HepG2 (cell line): Measurements from ENCODE around the gene PRSS27. TPM values are rescaled to one million over a fixed set of nuclear protein-coding genes. Genes with fewer than 3 reads are reported as not detected.

ENCODE experiments used
- ETV6 ChIP-seq: sonication (generic); formaldehyde crosslinking; conservative IDR thresholded peaks from 2 replicates; pipeline ENCODE4 v1.4.0; 2020; ENCODE audit warnings: missing genetic modification reagents
- KLF11 ChIP-seq: IDR thresholded peaks from 2 replicates; pipeline ENCODE4 v1.6.1; 2016; ENCODE audit warnings: missing compliant biosample characterization
- MAF1 ChIP-seq: sonication (generic); formaldehyde crosslinking; IDR thresholded peaks from 2 replicates; pipeline ENCODE4 v1.5.0; 2020; ENCODE audit warnings: missing genetic modification reagents, borderline replicate concordance
- MEIS1 ChIP-seq: sonication (generic); formaldehyde crosslinking; IDR thresholded peaks from 2 replicates; pipeline ENCODE4 v1.9.0; 2021; ENCODE audit warnings: mild to moderate bottlenecking, missing genetic modification reagents, moderate library complexity, borderline replicate concordance
- POGZ ChIP-seq: sonication (generic); formaldehyde crosslinking; IDR thresholded peaks from 2 replicates; pipeline ENCODE4 v1.4.0; 2020; ENCODE audit warnings: mild to moderate bottlenecking, missing genetic modification reagents
- RXRB ChIP-seq: IDR thresholded peaks from 2 replicates; pipeline ENCODE4 v1.6.1; 2016; ENCODE audit warnings: borderline replicate concordance, missing genetic modification reagents, missing compliant biosample characterization
- SKI ChIP-seq: fragments of 450-650 bp; IDR thresholded peaks from one replicate; pipeline ENCODE4 v1.6.1; 2018; ENCODE audit warnings: mild to moderate bottlenecking; ENCODE audit not compliant: partially characterized antibody
- ZBTB46 ChIP-seq: sonication (generic); formaldehyde crosslinking; IDR thresholded peaks from 2 replicates; pipeline ENCODE4 v1.4.0; 2020; ENCODE audit warnings: mild to moderate bottlenecking, missing genetic modification reagents, borderline replicate concordance
- ZFX ChIP-seq: sonication (generic); formaldehyde crosslinking; IDR thresholded peaks from 2 replicates; pipeline ENCODE4 v1.4.0; 2020; ENCODE audit warnings: mild to moderate bottlenecking, low read depth, missing genetic modification reagents, moderate library complexity
- ZGPAT ChIP-seq: IDR thresholded peaks from 2 replicates; pipeline ENCODE4 v1.6.1; 2016; ENCODE audit warnings: mild to moderate bottlenecking
- ZNF232 ChIP-seq: sonication (generic); formaldehyde crosslinking; IDR thresholded peaks from 2 replicates; pipeline ENCODE4 v1.4.0; 2020; ENCODE audit warnings: missing genetic modification reagents, borderline replicate concordance
- ZNF577 ChIP-seq: sonication (generic); formaldehyde crosslinking; IDR thresholded peaks from 2 replicates; pipeline ENCODE4 v1.4.0; 2020; ENCODE audit warnings: mild to moderate bottlenecking, low read depth, missing genetic modification reagents, borderline replicate concordance
- ZNF766 ChIP-seq: sonication (generic); formaldehyde crosslinking; IDR thresholded peaks from 2 replicates; pipeline ENCODE4 v1.5.0; 2020; ENCODE audit warnings: missing genetic modification reagents, borderline replicate concordance
- ZNF770 ChIP-seq: sonication (generic); formaldehyde crosslinking; IDR thresholded peaks from 2 replicates; pipeline ENCODE4 v1.5.0; 2020; ENCODE audit warnings: mild to moderate bottlenecking, missing genetic modification reagents
- polyA plus RNA-seq, 8 experiments: library from polyadenylated mRNA; depleted of rRNA in 3 of 8; stranded (reverse) in 7 of 8; unstranded in 1 of 8; fragments of >200 nt; fragmentation: Illumina TruSeq in 4 of 8; extraction: Trizol in 4 of 8; gene quantifications; 2 replicates each; pipeline versions ENCODE4 v1.2.1 to v1.2.3, GENCODE V29; 2011 to 2016; ENCODE audit warnings: low read depth in 4 of 8, missing spikeins in 1 of 8, mixed read lengths in 1 of 8; ENCODE audit not compliant: insufficient read depth in 1 of 8
- total RNA-seq, 5 experiments: library from RNA; depleted of rRNA; stranded (reverse); fragments of >200 nt; fragmentation: Illumina TruSeq; extraction: Trizol; gene quantifications; 2 replicates each; pipeline ENCODE4 v1.2.3, GENCODE V29; 2016; ENCODE audit warnings: low read depth in 1 of 5
- TF ChIP-seq, protein P1 (sequence below): IDR thresholded peaks from 2 replicates; pipeline ENCODE4 v1.4.0; 2020; ENCODE audit warnings: mild to moderate bottlenecking, missing genetic modification reagents

The PRSS27 gene
- total and polyA plus RNA-seq, 2 of the 13 experiments (the other 11 are each of a cell fraction or from before 2014, with no cell fraction given): 0.20 to 0.73 TPM

DNA sequence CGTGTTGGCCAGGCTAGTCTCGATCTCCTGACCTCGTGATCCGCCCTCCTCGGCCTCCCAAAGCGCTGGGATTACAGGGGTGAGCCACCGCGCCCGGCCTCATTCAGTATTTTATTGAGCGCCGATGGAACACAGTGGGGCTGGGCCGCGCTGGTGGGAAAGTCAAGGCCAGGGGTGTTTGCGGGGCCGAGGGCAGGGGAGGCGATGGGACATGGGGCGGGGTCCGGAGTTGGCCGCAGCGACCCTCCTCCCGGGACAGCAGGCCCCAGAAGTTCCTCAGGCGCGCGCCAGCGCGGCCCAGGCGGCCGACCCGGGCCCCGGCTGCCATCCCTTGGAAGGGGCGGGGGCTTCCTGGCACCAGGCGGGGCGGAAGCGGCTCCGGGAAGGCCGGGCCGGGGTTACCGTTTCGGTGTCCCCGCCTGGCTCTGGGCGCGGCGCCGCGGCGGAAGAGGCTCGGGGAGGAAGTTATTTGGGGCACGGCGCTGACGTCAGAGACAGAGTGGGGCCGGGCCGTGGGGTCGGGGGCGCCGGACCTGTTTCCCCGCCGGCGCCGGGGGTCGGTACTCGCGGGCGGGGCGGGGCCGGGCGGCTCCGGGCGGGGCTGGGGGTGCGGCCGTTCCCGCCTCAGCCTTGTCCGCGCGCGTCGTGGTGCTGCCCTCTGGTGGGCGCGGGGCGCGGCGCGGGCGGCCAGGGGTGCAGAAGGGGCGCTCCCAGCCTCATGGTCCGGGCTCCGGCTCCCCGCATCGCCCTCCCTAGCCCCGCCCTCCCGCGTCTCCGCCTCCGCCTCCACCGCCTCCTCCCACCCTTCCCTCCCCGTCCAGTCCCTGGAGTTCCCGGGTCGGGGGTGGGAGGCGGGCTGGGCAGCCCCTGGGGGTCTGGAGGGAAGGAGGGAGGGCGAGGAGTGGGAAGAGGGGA, 952 bp upstream of the PRSS27 start (continued):
- TF ChIP-seq RXRB (CRISPR knock-in tag) (0 out of 2 replicates have a peak, but pooled peaks have one; percentile 45), ZFX (CRISPR knock-in tag) (peak; percentile 77; the same call in 1 of the 2 replicates), SKI (peak; percentile 68), ETV6 (CRISPR knock-in tag) (no peak), ZGPAT (CRISPR knock-in tag) (0 out of 2 replicates have a peak, but pooled peaks have one; percentile 43), ZNF766 (CRISPR knock-in tag) (no peak), MEIS1 (CRISPR knock-in tag) (no peak), KLF11 (CRISPR knock-in tag) (no peak), MAF1 (CRISPR knock-in tag) (no peak), ZBTB46 (CRISPR knock-in tag) (no peak), POGZ (no peak), ZNF232 (CRISPR knock-in tag) (peak; percentile 52; the same call in 1 of the 2 replicates), ZNF577 (CRISPR knock-in tag) (no peak), ZNF770 (CRISPR knock-in tag) (peak; percentile 32; the same call in 1 of the 2 replicates)
- TF ChIP-seq, protein P1, sequence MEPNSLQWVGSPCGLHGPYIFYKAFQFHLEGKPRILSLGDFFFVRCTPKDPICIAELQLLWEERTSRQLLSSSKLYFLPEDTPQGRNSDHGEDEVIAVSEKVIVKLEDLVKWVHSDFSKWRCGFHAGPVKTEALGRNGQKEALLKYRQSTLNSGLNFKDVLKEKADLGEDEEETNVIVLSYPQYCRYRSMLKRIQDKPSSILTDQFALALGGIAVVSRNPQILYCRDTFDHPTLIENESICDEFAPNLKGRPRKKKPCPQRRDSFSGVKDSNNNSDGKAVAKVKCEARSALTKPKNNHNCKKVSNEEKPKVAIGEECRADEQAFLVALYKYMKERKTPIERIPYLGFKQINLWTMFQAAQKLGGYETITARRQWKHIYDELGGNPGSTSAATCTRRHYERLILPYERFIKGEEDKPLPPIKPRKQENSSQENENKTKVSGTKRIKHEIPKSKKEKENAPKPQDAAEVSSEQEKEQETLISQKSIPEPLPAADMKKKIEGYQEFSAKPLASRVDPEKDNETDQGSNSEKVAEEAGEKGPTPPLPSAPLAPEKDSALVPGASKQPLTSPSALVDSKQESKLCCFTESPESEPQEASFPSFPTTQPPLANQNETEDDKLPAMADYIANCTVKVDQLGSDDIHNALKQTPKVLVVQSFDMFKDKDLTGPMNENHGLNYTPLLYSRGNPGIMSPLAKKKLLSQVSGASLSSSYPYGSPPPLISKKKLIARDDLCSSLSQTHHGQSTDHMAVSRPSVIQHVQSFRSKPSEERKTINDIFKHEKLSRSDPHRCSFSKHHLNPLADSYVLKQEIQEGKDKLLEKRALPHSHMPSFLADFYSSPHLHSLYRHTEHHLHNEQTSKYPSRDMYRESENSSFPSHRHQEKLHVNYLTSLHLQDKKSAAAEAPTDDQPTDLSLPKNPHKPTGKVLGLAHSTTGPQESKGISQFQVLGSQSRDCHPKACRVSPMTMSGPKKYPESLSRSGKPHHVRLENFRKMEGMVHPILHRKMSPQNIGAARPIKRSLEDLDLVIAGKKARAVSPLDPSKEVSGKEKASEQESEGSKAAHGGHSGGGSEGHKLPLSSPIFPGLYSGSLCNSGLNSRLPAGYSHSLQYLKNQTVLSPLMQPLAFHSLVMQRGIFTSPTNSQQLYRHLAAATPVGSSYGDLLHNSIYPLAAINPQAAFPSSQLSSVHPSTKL: no peak
